HG03457 (cell line): ENCODE measurements around the gene ACSF2.

Source experiments
- ATAC-seq: cut with Tn5 transposase; IDR thresholded peaks from one replicate; pipeline ENCODE4 v1.9.1; 2021; ENCODE audit warnings: moderate number of reproducible peaks; ENCODE audit not compliant: unreplicated experiment

ACSF2 gene

DNA sequence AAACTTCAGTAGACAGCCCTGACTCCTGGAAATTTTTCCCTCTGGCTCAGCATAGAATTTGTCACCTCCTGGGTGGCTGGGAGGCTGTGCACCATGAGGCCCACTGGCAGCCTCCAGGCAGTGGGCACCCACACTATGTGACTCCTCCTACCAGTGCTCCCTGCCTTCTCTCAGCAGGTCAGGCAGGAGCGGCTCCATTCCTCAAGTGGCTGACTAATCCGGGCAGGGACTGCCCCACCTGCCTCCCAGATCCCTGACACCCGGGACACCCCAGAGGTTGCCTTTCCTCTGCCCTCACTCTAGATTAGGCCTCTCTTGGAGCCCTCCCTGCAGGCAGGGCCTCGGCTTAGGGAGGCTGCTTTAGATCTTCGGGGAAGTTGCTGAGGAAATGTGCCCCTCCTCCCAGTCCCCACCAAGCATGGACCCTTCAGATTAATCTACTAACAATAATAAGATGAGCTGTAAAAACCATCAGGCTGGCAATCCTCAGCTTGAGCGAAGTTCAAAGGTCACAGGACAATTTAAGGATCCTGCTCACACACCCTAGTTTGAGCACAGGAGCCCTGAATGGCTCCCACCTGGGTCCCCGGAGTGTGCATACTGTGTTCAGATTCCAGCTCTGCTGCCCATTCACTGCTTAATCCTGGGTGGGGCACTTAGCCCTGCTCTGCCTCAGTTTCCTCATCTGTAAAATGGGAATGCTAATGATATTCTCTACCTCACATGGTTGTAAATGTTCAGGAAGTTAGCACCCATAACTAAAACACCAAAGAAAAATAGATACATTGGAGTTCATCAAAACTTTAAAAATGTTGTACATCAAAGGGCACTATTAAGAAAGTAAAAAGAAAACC, 72.2 kb downstream of the ACSF2 start:
- ATAC-seq: no peak

DNA sequence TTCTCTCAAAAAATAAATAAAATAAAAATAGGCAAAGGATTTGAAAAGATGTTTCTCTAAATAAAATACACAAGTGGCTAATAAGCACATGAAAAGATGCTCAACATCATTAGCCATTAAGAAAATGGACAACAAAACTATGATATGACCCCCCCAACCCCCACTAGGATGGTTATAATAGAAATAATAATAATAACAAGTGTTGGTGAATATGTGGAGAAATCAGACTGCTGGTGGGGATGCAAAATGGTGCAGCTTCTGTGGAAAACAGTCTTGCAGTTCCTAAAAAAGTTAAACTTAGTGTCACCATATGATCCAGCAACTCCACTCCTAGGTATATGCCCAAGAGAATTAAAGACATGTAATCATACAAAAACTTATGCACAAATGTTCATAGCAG, 73.3 kb downstream of the ACSF2 start:
- no peak for ATAC-seq

DNA sequence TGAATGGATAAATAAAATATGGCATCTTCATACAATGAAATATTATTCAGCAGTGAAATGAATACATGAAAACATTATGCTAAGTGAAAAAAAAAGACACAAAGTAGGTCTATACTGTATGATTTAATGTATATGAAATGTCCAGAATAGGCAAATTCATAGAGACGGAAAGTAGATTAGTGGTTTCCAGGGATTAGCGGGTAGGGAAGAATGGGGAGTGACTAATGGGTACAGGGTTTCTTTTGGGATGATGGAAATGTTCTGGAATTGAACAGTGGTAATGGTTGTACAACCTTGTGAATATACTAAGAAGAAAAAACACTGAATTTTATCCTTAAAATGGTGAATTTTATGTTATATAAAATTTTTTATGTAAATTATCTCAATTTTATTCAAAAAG, 73.7 kb downstream of the ACSF2 start:
- no peak for ATAC-seq

DNA sequence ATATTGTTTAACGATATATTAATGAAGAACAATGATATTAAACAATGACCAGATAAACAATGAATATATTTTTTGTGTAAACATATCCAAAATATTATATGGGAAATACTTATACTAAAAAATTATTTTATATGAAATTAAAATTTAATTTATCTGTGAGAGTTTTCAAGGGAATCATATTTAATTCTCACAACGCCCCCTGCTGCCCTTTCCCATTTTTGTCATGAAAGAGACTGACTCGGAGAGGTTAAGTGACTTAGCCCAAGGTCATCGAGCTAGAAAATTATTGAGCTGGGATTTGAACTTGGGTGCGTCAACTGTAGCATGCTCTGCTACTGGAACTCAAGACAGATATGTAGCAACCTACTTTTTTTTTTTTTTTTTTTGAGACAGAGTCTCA, 75.0 kb downstream of the ACSF2 start:
- ATAC-seq: no peak

DNA sequence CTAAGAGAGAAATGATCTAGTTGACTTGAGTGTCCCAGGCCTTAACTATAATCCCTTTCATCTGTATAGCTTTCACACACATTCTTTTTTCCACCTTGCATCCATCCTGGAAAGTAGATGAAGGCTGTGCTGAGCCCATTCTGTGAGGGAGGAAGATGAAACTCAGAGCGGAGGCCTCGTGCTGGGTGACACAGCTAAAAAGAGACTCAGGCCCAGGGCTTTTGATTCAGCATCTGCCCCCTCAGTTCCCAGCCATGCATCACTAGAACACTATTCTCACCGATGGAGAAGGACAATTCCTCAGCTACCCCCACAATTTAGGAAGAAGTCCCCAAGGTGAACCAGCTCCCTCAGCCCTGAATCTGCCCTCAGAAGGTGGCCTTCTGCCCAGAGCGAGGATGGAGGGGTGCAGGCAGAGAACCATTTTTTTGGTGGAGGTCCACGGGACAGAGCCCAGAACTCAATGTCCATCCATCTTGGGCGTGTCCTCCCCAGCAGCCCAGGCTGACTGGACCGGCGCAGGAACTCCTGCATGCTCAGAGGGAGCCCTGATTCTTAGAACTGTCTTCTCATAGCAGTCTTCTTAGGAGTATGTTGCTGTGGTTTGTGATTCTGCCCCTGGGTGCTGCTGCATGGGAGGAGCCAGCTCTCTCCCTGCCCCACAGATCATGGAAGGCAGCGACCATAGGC, 76.4 kb downstream of the ACSF2 start:
- ATAC-seq: no peak

DNA sequence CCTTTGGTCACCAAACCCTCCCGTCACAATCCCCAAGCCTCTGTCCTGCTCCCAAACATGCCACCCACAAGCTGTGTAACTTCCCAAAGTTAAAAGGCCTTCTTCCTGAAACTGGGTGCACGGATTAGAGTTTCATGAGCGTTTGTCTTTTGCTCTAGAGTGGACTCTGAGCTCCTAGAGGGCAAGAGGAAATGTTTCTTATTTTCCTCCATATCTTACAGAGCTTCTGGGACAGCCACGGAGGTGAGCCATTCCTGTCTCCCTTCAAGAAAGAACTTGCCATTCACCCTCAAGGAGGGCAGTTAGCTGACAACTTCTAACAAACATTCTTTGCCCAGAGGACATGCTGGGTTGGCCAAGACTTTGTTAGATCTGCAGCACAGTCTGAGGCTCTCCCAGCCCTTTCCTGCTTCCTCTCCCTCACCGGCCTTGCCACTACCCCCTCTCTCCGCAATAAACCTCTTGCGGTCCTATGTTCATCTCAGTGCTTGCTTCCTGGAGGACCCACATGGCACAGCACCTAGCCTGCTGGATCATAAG, 79.6 kb downstream of the ACSF2 start:
- no peak for ATAC-seq

DNA sequence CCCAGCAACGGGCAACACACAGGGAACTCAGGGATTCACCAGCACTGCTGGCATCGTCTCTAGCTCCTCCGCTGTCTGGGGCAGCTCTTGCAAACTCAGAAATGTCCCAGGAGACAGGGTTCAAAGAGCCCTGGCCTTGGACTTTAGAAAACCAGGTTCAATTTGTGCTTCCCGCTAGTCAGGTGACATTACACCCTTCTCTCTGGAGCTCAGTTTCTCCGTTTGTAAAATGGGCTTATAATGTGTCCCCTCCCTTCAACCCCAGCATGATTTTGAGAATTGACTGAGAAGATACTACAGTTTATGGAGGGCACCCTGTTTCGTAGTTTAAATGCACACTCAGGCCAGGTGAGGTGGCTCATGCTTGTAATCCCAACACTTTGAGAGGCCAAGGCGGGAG, 80.3 kb downstream of the ACSF2 start:
- no peak for ATAC-seq

DNA sequence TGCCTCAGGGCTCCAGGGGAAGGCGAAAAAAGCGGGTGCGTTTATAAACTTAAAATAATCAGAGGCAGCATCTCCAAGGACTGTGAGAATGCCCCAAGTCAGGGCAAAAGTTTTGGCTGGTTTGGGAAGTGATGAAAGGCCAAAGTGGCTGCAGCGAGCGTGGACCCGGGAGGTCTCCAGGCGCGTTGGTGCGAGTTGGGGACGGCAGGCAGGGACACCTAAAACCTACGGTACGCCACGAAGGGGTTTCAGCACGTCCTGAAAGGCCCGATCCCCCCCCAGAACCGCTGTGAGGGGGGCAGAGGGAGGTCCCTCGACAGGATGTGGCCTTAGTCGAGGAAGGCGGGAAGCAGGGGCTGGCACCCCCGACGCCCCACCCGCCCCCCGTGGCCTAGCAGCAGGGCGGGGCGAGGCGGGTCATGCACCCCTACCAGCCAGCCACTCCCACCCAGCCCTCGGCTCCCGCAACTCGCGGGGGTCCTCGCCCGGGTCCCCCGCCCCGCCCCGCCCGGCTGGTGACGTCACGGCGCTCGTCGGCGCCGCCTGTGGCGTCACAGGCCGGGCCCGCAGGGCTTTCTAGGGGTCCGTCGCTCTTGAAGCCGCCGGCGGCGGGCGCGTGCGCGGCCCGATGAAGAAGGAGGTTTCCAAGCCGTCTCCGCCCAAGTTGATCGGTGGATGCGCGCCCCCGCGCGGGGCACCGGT, 82.0 kb downstream of the ACSF2 start, which contains the start of gene MYCBPAP:
Gene MYCBPAP, plus strand, starts transcription at position 569 of the 702 bp plus-strand sequence. CDS start 236 bp downstream, outside the sequence.
- ATAC-seq: no peak

DNA sequence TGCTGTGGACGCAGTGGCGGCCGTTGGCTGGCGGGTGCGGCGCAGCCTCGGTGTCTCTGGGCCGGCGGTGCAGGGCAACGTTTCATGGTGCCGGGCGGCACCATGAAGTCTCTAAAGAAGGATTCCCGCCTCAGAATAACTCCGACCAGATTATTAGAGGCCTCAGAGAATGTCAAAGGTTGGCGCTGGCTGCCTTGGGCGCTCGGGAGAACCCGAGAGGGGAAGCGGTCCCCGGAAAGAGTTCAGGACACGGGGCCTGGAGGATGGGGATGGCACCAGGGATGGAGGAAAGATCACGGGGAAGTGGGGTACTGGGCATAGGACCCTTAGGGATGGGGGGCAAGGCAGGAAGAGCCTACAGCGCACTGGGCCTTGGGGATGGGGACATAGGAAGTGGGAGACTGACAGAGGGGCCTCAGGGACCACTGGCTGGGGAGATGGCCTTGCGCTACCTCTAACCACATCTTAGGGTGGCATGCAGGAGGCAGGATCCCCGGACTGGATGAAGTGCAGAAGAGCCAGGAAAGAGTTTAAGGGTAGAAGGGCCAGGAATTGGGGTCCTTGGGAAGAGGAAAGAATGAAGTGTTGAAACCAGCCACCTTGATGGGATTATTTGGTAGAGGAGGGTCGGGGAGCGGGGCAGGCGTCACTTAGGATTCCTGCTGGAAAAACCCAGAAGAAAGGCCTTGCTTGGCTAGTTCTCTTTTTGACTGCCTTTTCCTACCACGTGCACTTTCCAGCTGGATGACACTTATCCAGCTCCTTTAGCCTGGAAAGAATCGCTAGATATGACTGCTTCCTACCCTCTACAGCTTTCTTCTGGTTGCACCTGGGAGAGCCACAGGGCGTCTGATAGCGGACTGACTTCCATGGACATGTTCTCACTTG, 82.8 kb downstream of the ACSF2 start:
- ATAC-seq: no peak

DNA sequence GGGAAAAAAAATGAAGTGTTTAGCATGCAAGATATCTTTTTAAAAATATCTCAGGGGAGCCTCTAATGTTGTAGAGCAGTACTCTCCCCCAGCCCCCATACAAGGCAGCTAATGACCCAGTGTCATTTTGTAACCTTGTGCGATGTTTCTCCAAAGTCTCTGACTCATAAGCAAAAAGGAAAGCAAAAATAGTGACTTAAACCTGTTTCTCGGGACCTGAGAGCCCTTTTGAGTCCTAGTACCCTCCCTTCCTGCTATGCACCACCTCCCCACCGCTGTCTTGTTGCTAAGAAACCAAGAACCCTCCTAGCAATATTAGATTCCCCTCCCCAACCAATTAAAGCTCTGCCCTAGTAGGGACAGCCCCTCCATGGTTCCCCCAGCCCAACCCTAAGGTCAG, 85.0 kb downstream of the ACSF2 start:
- peak; percentile 48 for ATAC-seq

DNA sequence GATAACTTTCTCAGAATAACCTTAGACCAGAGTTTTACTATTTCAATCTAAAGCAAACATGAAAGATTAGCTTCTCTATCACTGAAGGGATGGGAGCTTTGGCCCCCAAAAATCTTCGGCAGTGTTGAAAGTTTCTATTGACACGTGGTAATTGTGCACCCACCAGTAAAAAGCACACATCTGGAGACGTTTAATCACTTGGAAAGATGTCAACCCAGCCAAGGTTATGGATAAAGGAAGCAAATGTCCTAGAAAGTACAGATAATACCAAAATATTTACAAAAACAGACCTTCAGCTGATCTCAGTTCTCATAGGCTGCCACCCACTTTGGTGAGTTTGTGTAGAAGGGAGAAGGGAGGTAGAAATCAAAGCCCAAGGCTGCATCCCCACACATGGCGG, 87.5 kb downstream of the ACSF2 start:
- no peak for ATAC-seq

DNA sequence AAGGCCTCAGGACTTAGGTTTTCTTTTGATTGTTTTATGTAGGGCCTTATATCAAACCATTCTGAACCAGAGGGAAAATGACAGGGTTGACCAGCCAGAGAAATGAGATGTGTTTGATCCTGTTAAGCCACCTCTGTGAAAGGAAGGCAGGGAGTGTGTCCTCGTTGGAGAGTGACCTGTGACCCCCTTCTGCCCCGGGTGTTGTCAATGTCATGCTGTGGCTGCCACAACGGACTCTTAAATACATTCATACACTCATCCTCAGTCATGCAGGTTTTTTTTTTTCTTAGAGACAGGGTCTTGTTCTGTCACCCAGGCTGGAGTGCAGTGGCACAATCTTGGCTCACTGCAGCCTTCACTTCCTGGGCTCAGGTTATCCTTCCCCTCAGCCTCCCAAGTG, 88.4 kb downstream of the ACSF2 start:
- no peak for ATAC-seq

DNA sequence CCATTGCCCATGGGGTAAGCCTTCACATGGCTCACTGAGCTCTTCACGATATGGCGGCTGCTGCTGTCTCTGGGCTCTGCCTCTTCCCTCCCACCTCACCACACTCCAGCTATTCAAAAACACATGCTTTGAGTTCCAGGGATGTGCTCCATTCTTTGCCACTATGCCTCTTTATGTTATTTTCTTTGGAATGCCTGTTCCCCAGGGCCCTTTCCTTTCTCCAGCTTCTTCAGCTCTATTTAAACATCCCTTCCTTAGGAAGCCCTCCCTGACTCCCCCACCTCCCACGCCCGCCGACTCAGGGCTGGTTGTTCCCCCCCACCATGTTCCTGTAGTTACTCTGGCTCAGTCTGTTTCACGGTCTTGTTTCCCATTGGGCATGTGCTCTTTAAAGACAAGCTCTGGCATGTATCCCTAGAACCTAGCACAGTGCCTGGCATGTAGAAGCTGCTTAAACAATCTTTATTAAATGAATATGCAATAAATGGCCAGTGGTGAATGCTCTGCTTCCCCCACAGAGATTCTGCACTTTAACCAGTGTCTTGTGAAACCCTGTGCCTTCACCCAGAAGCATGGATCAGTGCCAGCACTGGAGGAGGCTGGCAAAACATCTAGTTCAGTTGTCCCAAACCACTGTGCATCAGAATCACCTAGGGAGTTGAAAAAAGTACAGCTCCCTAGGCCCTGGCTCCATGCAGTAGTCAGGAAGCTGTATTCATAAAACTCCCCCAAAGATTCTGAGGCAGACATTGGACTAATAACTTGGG, 89.1 kb downstream of the ACSF2 start:
- no peak for ATAC-seq

DNA sequence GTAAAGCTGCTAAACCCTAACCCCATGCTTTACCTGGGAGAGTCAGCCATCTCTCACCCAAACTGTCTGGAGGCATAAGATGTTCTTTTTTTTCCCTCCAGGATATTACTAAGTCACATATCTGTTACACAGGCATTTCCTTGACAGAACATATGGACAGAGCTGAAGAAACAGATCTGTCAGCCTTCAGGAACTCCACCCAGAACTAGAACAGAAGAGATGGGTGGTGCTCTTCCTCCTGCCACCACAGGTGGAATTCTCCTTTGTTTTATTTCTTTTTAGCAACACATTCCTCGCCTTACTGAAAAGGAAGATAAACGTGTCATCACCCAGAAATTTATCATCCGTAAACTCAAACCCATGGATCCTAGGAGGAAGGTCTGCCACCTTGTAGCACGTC, 91.0 kb downstream of the ACSF2 start:
- no peak for ATAC-seq

DNA sequence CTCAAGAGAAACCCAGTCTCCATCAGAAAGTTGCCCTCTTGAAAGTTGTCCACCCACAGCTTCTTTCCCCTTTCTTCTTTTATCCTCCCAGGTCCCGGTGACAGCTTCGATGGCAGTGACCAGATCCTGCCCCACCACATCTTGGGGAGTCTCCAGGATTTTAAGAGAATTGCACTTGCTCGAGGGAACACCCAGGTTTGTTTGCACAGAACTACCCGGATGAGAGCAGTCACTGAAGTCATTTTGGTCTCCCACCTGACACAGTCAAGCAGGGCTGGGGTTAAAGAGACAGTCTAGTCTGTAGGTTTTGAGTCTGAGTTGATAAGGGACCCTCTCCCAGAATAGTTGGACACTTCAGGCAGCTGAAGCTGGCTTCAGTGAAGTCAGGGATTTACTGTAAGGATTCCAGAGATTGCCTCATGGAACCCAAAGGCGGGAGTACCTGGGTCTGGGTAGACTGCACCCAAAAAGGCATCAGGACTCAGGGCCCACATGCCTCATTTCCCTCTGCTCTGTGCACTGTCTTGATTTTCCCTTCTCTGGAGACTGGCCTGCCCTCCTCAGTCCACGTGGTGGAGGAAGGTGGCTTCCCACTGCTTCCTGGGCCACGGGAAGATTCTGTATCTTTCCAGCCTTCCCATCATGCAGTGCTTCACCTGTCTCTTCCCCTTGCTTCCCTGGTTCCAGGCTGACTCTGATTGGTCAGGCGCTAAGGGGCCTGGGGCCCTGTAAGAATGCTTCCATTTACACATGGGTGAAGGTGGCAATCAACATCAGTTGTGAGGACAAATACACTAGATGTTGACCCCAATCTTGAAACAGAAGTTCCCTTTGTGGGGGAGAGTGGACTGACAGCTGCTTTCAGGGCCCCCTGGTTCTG, 91.7 kb downstream of the ACSF2 start:
- no peak for ATAC-seq

DNA sequence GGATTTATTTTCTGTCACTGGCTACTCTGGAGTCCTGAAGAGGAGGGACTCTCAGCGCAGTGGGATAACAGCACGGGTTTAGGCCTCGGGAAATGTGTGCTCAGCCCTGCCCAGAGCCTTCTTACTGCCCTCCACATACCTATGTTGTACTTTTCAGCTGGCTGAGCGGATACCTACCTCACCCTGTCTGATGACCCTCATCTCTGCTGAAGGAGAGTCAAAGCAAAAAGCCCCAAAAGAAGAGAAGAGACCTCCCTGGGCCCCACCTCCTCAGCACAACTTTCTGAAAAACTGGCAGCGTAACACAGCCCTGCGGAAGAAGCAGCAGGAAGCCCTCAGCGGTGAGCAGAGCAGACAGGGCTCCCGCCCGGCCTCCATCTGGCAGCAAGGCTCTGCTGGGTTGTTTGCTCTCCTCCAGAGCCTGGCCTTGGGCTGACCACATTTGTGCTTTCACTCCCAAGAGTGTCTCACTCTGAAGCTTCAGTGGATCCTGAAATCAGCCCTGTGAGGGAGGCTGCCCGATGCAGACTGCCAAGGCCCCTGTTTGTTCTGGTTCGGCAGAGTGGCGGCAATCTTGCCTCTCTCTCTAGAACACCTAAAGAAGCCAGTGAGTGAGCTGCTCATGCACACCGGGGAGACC, 92.5 kb downstream of the ACSF2 start:
- ATAC-seq: no peak

DNA sequence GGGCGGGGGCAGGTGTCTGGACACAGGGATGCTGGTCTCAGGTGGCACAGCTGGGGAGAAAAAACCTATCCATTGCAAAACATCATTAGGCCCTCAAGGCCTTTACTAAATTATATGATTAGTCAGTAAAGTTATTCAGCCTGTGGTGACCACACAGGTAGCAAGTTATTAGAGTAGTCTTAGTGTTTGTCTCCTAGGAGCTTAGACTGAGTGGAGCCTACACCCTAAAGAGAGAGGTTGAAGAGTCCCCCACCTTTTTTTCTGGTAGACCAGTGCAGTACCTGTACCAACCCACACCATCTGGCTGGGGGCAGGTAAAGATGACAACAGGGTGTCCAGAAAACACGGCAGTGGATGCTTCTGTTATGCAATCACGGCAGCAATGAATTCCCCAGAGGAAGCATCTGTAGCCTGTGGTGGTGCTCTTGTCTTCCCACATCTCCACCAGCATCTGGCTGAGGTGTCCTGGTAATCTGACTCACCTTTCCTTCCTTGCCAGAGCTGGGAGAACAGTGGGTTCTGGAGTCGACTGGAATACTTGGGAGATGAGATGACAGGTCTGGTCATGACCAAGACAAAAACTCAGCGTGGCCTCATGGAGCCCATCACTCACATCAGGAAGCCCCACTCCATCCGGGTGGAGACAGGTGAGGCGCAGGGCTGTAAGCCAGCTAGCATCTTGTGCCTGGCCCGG, 93.3 kb downstream of the ACSF2 start:
- no peak for ATAC-seq

DNA sequence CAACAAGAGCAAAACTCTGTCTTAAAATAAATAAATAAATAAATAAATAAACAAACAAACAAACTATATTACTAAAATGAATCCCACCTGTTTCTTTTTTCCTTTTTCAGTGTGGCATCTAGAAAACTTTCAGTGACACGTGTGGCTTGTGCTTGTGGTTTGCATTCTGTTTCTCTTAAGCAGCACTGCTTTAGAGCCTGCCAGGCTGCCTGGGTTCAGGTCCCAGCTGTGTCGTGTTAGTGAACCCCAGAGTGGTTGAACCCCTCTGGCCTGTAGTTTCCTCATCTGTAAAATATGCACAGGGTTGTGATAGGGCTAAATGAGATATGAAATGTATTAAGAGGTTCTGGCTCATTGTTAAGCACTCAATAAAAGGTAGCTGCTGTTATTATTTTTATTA, 94.5 kb downstream of the ACSF2 start:
- no peak for ATAC-seq
